OCI-LY3 (cell line): ENCODE measurements around the gene PPP4R2.

ENCODE experiments used
- H2AFZ ChIP-seq: fragments of 200-600, 300-600 bp; shearing (Covaris generic); 2 replicates; pipeline ENCODE4 v1.6.0; 2014; ENCODE audit warnings: antibody characterized with exemption, low read depth, low read length
- H3K27ac ChIP-seq: fragments of 200-600, 300-600 bp; sonication (generic); 2 replicates; pipeline ENCODE4 v1.5.1; 2014; ENCODE audit warnings: mild to moderate bottlenecking, low read length, moderate library complexity, mixed read lengths
- H3K27me3 ChIP-seq: fragments of 200-600, 300-600 bp; sonication (generic); 2 replicates; pipeline ENCODE4 v1.6.1; 2014; ENCODE audit warnings: low read depth, low read length, mixed read lengths
- H3K36me3 ChIP-seq: fragments of 200-600, 300-600 bp; sonication (generic); replicated peaks from 2 replicates; pipeline ENCODE3; 2014; ENCODE audit warnings: low read depth, low read length, mixed read lengths
- H3K4me1 ChIP-seq: fragments of 300-600, 200-600 bp; sonication (generic); 2 replicates; pipeline ENCODE4 v1.6.1; 2014; ENCODE audit warnings: low read length, mixed read lengths
- H3K4me2 ChIP-seq: fragments of 200-600, 300-600 bp; sonication (generic); 2 replicates; pipeline ENCODE4 v1.6.1; 2014; ENCODE audit warnings: low read length, mixed read lengths
- H3K4me3 ChIP-seq: fragments of 300-600, 200-600 bp; sonication (generic); 2 replicates; pipeline ENCODE4 v1.5.1; 2014; ENCODE audit warnings: antibody characterized with exemption, mild to moderate bottlenecking, low read length, moderate library complexity
- H3K79me2 ChIP-seq: fragments of 300-600, 200-600 bp; shearing (Covaris generic); 2 replicates; pipeline ENCODE4 v1.6.1; 2014; ENCODE audit warnings: mild to moderate bottlenecking, low read length, mixed read lengths
- H3K9ac ChIP-seq: fragments of 300-600, 200-600 bp; shearing (Covaris generic); 2 replicates; pipeline ENCODE4 v1.6.0; 2014; ENCODE audit warnings: mild to moderate bottlenecking, low read length, moderate library complexity
- H3K9me3 ChIP-seq: fragments of 200-600, 300-600 bp; shearing (Covaris generic); 2 replicates; pipeline ENCODE4 v1.6.1; 2014; ENCODE audit warnings: low read length, mixed read lengths; ENCODE audit not compliant: insufficient read depth
- H4K20me1 ChIP-seq: fragments of 200-600, 300-600 bp; sonication (generic); 2 replicates; pipeline ENCODE4 v1.6.1; 2016; ENCODE audit warnings: low read length, mixed read lengths; ENCODE audit not compliant: insufficient read depth
- EZH2phosphoT487 ChIP-seq: fragments of 200-600 bp; shearing (Covaris generic); IDR thresholded peaks from 2 replicates; pipeline ENCODE4 v1.6.1; 2018; ENCODE audit warnings: antibody characterized with exemption, mixed run types, low read depth
- TF ChIP-seq, protein P1 (sequence below): fragments of 200-600, 300-600 bp; sonication (generic); IDR thresholded peaks from 2 replicates; pipeline ENCODE4 v1.5.1; 2014; ENCODE audit warnings: antibody characterized with exemption, low read length, low read depth

Gene PPP4R2

DNA sequence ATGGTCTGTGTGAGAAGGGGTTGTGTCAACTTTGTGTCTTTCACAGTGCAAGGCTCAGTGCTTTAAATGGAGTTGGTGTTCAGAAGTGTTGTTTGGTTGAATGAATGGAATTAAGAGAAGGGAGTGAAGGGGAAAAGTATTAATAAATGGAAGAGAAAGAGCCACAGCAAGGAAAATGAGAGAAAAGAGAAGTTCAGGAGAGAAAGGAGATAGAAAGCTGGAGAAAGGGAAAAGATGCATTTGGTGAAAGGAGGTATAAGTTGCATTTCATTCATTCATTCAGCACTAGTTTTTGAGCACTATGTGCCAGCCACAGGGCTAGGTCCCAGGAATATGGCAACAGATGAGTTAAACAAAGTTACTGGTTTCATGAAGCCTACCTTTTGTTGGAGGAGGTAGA is 34.3 kb upstream of the PPP4R2 start:
- Histone ChIP-seq H3K9me3 (no peaks in the 10 kb centered on the region), H3K27ac (no peak overlapping the region), H3K79me2 (no peaks in the 10 kb centered on the region), H3K36me3 (no peaks in the 10 kb centered on the region), H3K4me1 (peaks cover 13% of the 10 kb centered on the region), H3K4me3 (no peak overlapping the region), H4K20me1 (no peaks in the 10 kb centered on the region), H3K4me2 (no peak overlapping the region), H2AFZ (no peak overlapping the region), H3K9ac (no peak overlapping the region), H3K27me3 (no peaks in the 10 kb centered on the region)
- TF ChIP-seq, protein P1, sequence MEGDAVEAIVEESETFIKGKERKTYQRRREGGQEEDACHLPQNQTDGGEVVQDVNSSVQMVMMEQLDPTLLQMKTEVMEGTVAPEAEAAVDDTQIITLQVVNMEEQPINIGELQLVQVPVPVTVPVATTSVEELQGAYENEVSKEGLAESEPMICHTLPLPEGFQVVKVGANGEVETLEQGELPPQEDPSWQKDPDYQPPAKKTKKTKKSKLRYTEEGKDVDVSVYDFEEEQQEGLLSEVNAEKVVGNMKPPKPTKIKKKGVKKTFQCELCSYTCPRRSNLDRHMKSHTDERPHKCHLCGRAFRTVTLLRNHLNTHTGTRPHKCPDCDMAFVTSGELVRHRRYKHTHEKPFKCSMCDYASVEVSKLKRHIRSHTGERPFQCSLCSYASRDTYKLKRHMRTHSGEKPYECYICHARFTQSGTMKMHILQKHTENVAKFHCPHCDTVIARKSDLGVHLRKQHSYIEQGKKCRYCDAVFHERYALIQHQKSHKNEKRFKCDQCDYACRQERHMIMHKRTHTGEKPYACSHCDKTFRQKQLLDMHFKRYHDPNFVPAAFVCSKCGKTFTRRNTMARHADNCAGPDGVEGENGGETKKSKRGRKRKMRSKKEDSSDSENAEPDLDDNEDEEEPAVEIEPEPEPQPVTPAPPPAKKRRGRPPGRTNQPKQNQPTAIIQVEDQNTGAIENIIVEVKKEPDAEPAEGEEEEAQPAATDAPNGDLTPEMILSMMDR, result no peak

DNA sequence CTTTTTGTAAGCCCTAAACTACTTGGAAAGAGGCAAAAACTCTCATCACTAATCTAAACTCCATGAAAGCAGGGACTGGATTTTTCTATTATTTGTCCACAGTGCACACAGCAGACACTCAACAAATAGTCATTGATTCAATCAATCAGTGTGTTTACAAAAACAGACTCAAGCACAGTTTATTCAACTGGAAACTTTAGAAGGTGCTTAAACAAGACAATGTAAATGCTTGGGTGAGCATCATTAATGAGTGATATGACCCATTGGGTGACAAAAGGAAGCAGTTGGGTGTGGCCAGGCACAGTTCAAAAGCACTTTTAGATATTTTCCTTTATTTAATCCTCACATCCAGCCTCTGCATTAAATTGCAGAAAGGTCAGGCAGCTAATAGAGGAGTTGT is 32.0 kb upstream of the PPP4R2 start:
- no peaks in the 10 kb centered on the region for H3K36me3 ChIP-seq
- H3K4me3 ChIP-seq, result no peak overlapping the region
- H4K20me1 ChIP-seq, result no peaks in the 10 kb centered on the region
- no peak overlapping the region for H2AFZ ChIP-seq
- H3K4me2 ChIP-seq, result no peak overlapping the region
- peaks cover 5% of the 10 kb centered on the region; the same call in 1 of the 2 replicates for H3K4me1 ChIP-seq
- H3K27me3 ChIP-seq, result no peaks in the 10 kb centered on the region
- TF ChIP-seq, protein P1, result no peak
- TF ChIP-seq EZH2phosphoT487, result no peak
- no peaks in the 10 kb centered on the region for H3K79me2 ChIP-seq
- H3K27ac ChIP-seq, result no peak overlapping the region
- H3K9me3 ChIP-seq, result no peaks in the 10 kb centered on the region
- H3K9ac ChIP-seq, result no peak overlapping the region

DNA sequence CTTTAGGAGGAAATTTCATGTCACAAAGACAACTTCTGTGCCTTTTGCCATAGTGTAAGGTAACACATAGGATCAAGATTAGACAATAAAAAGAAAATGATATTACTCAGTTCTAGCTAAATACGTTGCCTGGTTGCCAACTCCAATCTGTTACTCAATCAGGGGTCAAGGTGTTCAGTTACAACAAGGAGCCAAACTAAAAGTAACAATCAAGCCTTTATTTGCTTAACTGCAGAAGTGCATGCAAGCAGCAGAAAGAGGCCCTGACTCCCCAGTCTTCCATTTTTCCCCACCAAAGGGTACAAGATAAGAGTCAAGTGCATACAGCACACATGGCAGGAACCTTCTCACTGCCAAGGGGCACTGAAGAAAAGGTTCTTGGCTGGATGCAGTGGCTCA is 28.3 kb upstream of the PPP4R2 start:
- Histone ChIP-seq H3K9ac (no peak overlapping the region), H3K36me3 (no peaks in the 10 kb centered on the region), H3K27ac (no peak overlapping the region), H3K4me1 (peaks cover 25% of the 10 kb centered on the region), H2AFZ (no peak overlapping the region), H3K27me3 (no peaks in the 10 kb centered on the region), H3K9me3 (no peaks in the 10 kb centered on the region), H4K20me1 (no peaks in the 10 kb centered on the region), H3K79me2 (no peaks in the 10 kb centered on the region), H3K4me2 (no peak overlapping the region), H3K4me3 (no peak overlapping the region)
- TF ChIP-seq, protein P1, result no peak
- no peak for TF ChIP-seq EZH2phosphoT487

DNA sequence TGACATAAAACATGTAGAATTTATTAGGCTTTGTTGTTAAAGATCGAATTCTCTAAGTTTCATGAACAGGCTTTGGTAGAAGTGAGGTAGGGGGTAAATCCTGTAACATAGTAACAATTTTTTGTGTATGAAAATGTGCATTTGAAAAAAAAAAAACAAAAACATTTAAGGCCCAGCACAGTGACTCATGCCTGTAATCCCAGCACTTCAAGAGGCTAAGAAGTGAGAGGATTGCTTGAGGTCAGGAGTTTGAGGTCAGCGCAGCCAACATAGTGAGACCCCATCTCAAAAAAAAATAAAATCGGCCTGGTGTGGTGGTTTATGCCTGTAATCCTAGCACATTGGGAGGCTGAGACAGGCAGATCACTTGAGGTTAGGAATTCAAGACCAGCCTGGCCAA is 26.8 kb upstream of the PPP4R2 start:
- no peak overlapping the region for H3K9ac ChIP-seq
- peaks cover 38% of the 10 kb centered on the region for H3K4me1 ChIP-seq
- no peak overlapping the region for H2AFZ ChIP-seq
- H3K79me2 ChIP-seq, result no peaks in the 10 kb centered on the region
- no peak overlapping the region for H3K27ac ChIP-seq
- H3K9me3 ChIP-seq, result no peaks in the 10 kb centered on the region
- no peaks in the 10 kb centered on the region for H3K36me3 ChIP-seq
- no peak overlapping the region for H3K4me2 ChIP-seq
- H3K4me3 ChIP-seq, result no peak overlapping the region
- no peak for TF ChIP-seq EZH2phosphoT487
- TF ChIP-seq, protein P1, result no peak
- H4K20me1 ChIP-seq, result no peaks in the 10 kb centered on the region
- H3K27me3 ChIP-seq, result no peaks in the 10 kb centered on the region
